ENCODE results near the gene SLC46A1.

GRCh38 chr17:28384281-28385036, 21.6 kb downstream of the SLC46A1 start:
- TF ChIP-seq CTCF (IDR thresholded peaks at IDR 0.05; ENCODE audit: low read depth, low read length, poor library complexity, severe bottlenecking) (no peak), EZH2phosphoT487 (IDR thresholded peaks at IDR 0.05; ENCODE audit: borderline replicate concordance, low read length) (no peak)
